Fibroblast of mammary gland (primary cell): Measurements from ENCODE around the gene SPEM1.
A peak's percentile ranks its signal among the peaks of the same experiment; 100 is the strongest.

ENCODE experiments used
- DNase-seq: peaks from one replicate; pipeline ENCODE4 v3.0.0-alpha.2; 2010; ENCODE audit warnings: low read depth
- H3K4me3 ChIP-seq: 2 replicates; pipeline ENCODE4 v1.5.1; 2011; ENCODE audit warnings: low read depth, mild to moderate bottlenecking, low read length, moderate library complexity; ENCODE audit not compliant: control insufficient read depth
- TF ChIP-seq, protein P1 (sequence below): conservative IDR thresholded peaks from 2 replicates; pipeline ENCODE4 v1.5.1; 2011; ENCODE audit warnings: low read depth, low read length, inconsistent platforms; ENCODE audit not compliant: control insufficient read depth, insufficient read depth

SPEM1 gene

DNA sequence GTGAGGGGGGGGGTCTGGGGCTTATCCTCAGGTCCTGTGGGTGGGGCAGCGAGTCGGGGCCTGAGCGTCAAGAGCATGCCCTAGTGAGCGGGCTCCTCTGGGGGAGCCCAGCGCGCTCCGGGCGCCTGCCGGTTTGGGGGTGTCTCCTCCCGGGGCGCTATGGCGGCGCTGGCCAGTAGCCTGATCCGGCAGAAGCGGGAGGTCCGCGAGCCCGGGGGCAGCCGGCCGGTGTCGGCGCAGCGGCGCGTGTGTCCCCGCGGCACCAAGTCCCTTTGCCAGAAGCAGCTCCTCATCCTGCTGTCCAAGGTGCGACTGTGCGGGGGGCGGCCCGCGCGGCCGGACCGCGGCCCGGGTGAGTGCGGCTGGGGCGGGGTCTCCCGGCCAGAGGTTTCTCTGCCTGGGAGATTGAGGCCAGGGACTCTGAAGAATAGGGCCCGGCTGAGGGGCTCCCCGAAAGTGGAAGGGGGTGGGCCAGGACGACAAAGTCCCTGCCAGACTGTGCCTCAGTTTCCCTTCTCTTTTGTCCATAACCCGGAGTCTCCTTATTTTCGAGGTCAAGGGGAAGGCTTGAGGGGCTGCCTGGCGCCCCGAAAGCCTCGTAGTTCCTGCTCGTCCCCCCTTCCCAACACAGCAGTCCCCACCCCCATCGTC, 19.5 kb downstream of the SPEM1 start, which contains the start of gene FGF11:
FGF11 (plus strand) TSS at position 51 of the 651 bp plus-strand sequence; CDS start at position 160, 109 bp downstream.
- no peak for DNase-seq
- TF ChIP-seq, protein P1, sequence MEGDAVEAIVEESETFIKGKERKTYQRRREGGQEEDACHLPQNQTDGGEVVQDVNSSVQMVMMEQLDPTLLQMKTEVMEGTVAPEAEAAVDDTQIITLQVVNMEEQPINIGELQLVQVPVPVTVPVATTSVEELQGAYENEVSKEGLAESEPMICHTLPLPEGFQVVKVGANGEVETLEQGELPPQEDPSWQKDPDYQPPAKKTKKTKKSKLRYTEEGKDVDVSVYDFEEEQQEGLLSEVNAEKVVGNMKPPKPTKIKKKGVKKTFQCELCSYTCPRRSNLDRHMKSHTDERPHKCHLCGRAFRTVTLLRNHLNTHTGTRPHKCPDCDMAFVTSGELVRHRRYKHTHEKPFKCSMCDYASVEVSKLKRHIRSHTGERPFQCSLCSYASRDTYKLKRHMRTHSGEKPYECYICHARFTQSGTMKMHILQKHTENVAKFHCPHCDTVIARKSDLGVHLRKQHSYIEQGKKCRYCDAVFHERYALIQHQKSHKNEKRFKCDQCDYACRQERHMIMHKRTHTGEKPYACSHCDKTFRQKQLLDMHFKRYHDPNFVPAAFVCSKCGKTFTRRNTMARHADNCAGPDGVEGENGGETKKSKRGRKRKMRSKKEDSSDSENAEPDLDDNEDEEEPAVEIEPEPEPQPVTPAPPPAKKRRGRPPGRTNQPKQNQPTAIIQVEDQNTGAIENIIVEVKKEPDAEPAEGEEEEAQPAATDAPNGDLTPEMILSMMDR: no peak
- H3K4me3 ChIP-seq: peak within 1 kb of the TSS; percentile 13

DNA sequence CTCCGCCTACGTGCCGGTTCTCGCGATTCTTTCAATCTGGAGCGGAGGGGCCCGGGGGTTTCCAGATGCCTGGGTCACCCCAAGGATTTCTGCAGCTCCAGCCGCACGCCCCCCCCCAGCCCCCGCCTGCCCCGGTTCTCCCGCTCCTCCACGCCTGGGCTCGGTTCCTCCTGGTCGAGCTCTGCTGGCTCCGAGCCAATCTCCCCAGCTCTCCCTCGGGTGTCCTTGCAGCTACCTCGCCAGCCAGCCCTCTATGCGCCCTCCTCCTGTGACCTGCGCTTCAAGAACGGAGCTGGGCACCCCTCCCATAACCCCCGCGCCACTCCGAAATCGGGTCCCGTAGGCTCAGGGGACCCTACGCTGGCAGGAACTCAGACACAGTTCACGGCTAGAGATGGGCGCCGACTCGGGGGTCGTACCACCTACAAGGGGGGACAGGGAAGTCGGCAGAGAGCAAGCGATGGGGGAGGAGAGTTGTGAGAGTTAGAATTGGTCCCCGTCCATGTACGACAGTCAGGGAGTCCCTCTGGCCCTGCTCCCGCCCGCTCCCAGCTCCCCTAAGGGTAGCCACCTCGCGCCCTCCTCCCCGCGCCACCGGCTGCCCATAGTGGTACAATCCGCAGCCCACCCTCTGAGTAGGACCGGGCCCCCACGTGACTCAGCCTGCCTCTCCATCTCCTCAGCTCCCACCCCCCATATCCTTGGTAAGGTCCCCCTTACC, 20.1 kb downstream of the SPEM1 start:
- TF ChIP-seq, protein P1: no peak
- H3K4me3 ChIP-seq: peak overlapping the region; percentile 13
- no peak for DNase-seq

DNA sequence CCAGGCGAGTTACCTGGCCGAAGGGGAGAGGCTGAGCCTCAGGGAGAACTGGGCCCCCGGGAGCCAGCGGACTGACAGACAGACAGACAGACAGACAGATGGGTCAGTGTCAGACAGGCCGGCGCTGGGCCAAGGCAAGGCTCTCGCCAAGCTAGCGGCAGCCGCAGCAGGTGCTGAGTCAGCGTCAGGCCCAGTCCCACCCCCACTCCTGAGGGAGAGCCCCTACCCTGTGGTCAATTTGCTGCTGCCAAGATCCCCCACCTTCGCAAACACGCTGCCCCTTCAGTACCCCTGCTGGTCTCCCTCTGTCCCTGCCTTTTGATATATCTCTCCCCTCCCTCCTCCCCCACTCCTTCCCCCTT, 20.7 kb downstream of the SPEM1 start:
- DNase-seq: peak; percentile 41
- TF ChIP-seq, protein P1: peak; percentile 5
- H3K4me3 ChIP-seq: no peak overlapping the region

DNA sequence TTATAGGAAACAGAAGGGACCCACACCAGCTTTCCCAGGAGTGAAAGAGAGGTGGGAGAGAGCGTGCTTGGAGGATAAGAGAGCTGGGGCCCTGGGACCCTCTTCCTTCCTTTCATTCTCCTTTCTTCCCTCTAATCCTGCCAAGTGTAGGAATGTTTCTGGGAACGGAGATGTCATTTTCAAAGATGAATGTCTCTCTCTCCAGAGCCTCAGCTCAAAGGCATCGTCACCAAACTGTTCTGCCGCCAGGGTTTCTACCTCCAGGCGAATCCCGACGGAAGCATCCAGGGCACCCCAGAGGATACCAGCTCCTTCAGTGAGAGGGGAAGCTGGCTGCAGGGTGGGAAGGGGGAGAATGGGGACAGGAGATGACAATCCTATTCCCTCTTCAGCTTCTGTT, 21.1 kb downstream of the SPEM1 start:
- no peak for DNase-seq
- TF ChIP-seq, protein P1: no peak
- H3K4me3 ChIP-seq: no peak overlapping the region

DNA sequence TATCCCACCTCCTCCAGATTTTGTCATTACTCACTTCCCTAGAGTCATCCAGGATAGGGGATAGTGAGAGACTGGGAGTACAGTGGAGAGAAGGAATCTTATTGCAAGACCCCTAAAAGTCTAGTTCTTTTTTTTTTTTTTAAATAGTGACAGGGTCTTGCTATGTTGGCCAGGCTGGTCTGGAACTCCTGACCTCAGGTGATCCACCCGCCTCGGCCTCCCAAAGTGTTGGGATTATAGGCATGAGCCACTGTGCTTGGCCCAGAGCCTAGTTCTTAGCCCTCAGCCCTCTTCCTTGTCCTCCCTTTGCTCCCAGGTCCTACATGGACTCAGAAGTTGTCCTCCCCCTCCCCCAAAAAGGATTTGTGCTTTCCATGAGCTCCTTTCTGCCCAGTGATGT, 22.0 kb downstream of the SPEM1 start:
- TF ChIP-seq, protein P1: no peak
- no peak for DNase-seq
- no peak overlapping the region for H3K4me3 ChIP-seq

DNA sequence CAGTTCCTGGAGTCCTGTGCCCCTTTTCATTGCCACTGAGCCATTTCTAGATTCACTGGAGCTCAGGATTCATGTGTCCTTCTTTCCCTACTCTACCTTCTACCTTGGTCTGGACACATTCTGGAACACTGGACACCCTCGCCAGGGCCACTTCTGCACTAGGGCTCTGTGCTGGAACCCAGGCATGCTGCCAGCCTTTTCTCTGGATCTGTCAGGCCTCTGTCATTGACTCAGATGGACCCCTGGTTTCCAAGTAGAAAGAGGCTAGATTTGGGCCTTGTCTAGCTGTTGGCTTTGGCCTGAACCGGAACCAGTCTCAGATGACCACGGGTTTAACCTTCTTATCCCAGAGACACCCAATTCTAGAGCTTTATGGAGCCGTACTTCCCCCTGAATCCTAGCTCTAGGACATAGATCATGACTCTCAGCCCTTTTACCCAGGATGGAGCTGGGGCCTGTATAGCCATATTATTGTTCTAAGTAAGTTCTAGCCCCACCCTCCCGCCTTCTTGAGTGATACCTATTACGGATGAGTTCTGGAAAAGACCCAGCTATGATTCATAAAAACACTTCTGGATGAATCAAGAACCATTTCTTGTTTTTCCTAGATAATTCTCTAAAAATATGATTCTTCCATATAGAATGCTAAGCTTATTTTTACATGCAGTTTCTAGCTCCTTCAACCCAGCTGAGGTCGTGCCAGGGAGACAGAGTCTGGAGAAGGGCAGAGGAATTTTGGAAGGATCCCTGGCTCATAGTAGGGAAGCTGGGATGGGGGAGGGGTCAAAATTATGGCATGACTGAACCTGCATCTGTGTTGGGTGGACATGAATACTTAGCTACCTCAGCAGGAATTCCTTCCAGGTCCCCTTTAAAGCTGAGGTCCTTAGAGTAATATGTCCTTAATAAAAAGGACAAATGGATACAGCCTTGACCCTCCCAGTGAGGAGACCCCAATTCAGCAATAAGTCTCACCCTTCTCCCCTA, 23.7 kb downstream of the SPEM1 start:
- TF ChIP-seq, protein P1: no peak
- DNase-seq: peak; percentile 80
- no peak overlapping the region for H3K4me3 ChIP-seq
